K562 (cell line): ENCODE measurements around the gene SARS2. TPM values are rescaled to one million over a fixed set of nuclear protein-coding genes. Genes with fewer than 3 reads are reported as not detected.

Source experiments
- ATF7 ChIP-seq: fragments of 450-650 bp; IDR thresholded peaks from 2 replicates; pipeline ENCODE4 v1.7.1; 2014; ENCODE audit warnings: mild to moderate bottlenecking, moderate library complexity
- CBX8 ChIP-seq: fragments of 200-600 bp; sonication (generic); IDR thresholded peaks from 2 replicates; pipeline ENCODE4 v1.6.1; 2012; ENCODE audit warnings: borderline replicate concordance, mixed run types, low read depth, mild to moderate bottlenecking, moderate library complexity, mixed read lengths, low read length, control low read depth, inconsistent platforms; ENCODE audit not compliant: poor library complexity, severe bottlenecking; ENCODE audit errors: extremely low read depth
- CC2D1A ChIP-seq: fragments of 450-650 bp; IDR thresholded peaks from 2 replicates; pipeline ENCODE4 v1.6.1; 2017; ENCODE audit warnings: mild to moderate bottlenecking
- OTX1 ChIP-seq: fragments of 450-650 bp; formaldehyde crosslinking; IDR thresholded peaks from 2 replicates; pipeline ENCODE4 v1.4.0; 2022; ENCODE audit warnings: mild to moderate bottlenecking
- POLR2H ChIP-seq: IDR thresholded peaks from 2 replicates; pipeline ENCODE4 v1.6.1; 2016; ENCODE audit warnings: missing genetic modification characterization, low read depth, mild to moderate bottlenecking, control low read depth, missing compliant biosample characterization, moderate library complexity
- PTTG1 ChIP-seq: fragments of 450-650 bp; IDR thresholded peaks from 2 replicates; pipeline ENCODE4 v1.6.1; 2016; ENCODE audit warnings: low read depth, mild to moderate bottlenecking, missing genetic modification characterization, missing compliant biosample characterization
- RCOR1 ChIP-seq, 2 experiments: IDR thresholded peaks; 2 replicates each; pipeline ENCODE4 v1.6.1; 2012; ENCODE audit warnings: low read depth in 2 of 2, low read length in 2 of 2, borderline replicate concordance in 1 of 2, improper control_type of control experiment in 1 of 2
- SMARCA4 ChIP-seq: fragments of 450-650 bp; IDR thresholded peaks from 2 replicates; pipeline ENCODE4 v1.6.1; 2016
- STAT5A ChIP-seq: IDR thresholded peaks from 2 replicates; pipeline ENCODE4 v1.6.1; 2012; ENCODE audit warnings: low read length, inconsistent platforms, borderline replicate concordance
- ZBTB2 ChIP-seq: fragments of 450-650 bp; IDR thresholded peaks from 2 replicates; pipeline ENCODE4 v1.6.1; 2016; ENCODE audit warnings: antibody characterized with exemption
- ZNF143 ChIP-seq: sonication (generic); formaldehyde crosslinking; IDR thresholded peaks from 2 replicates; pipeline ENCODE4 v1.9.0; 2022; ENCODE audit warnings: mild to moderate bottlenecking, missing genetic modification reagents
- ZNF263 ChIP-seq: sonication (generic); formaldehyde crosslinking; IDR thresholded peaks from 2 replicates; pipeline ENCODE4 v1.8.0; 2022; ENCODE audit warnings: mild to moderate bottlenecking, missing genetic modification reagents, borderline replicate concordance
- ZNF561 ChIP-seq: fragments of 450-650 bp; formaldehyde crosslinking; conservative IDR thresholded peaks from 2 replicates; pipeline ENCODE4 v1.4.0; 2020; ENCODE audit warnings: mild to moderate bottlenecking, moderate library complexity
- ZNF766 ChIP-seq: fragments of 200-800 bp; sonication (Bioruptor generic); conservative IDR thresholded peaks from 2 replicates; pipeline ENCODE4 v1.6.1; 2016; ENCODE audit warnings: missing genetic modification characterization, missing compliant biosample characterization
- polyA plus RNA-seq, 8 experiments: library from polyadenylated mRNA; depleted of rRNA in 4 of 8; stranded (reverse) in 5 of 8; unstranded in 3 of 8; fragments of >200 nt; fragmentation: Nextera tagmentation in 2 of 8; fragmentation: Illumina TruSeq in 1 of 8; extraction: Ambion mirVana in 2 of 8; extraction: Trizol in 1 of 8; gene quantifications; 2 replicates each; pipeline versions ENCODE4 v1.2.1 to v1.2.3, GENCODE V29; 2011 to 2014; ENCODE audit warnings: inconsistent platforms in 1 of 8, missing spikeins in 1 of 8
- total RNA-seq, 7 experiments: library from RNA; depleted of rRNA in 6 of 7; stranded (reverse); fragments of >200 nt in 6 of 7; fragmentation: Illumina TruSeq in 2 of 7; extraction: Trizol in 2 of 7; gene quantifications; 2 replicates each; pipeline versions ENCODE4 v1.2.1 to v1.2.3, GENCODE V29; 2011 to 2021; ENCODE audit warnings: low replicate concordance in 1 of 7
- TF ChIP-seq, protein P1 (sequence below): fragments of 250-450 bp; sonication (Bioruptor Pico); IDR thresholded peaks from 2 replicates; pipeline ENCODE4 v1.4.0; 2020; ENCODE audit warnings: borderline replicate concordance
- TF ChIP-seq, protein P2 (sequence below): fragments of 150-350 bp; conservative IDR thresholded peaks from 2 replicates; pipeline ENCODE4 v1.6.1; 2014; ENCODE audit warnings: low read length
- TF ChIP-seq, protein P3 (sequence below): fragments of 450-650 bp; conservative IDR thresholded peaks from 2 replicates; pipeline ENCODE4 v1.6.1; 2016; ENCODE audit warnings: missing genetic modification characterization, low read depth, mild to moderate bottlenecking, control low read depth, missing compliant biosample characterization

SARS2 gene
- total and polyA plus RNA-seq, 9 of the 15 experiments (the other 6 are each of a cell fraction or from before 2014, with no cell fraction given) = 3.1 to 59.1 (median 31.7) TPM

DNA sequence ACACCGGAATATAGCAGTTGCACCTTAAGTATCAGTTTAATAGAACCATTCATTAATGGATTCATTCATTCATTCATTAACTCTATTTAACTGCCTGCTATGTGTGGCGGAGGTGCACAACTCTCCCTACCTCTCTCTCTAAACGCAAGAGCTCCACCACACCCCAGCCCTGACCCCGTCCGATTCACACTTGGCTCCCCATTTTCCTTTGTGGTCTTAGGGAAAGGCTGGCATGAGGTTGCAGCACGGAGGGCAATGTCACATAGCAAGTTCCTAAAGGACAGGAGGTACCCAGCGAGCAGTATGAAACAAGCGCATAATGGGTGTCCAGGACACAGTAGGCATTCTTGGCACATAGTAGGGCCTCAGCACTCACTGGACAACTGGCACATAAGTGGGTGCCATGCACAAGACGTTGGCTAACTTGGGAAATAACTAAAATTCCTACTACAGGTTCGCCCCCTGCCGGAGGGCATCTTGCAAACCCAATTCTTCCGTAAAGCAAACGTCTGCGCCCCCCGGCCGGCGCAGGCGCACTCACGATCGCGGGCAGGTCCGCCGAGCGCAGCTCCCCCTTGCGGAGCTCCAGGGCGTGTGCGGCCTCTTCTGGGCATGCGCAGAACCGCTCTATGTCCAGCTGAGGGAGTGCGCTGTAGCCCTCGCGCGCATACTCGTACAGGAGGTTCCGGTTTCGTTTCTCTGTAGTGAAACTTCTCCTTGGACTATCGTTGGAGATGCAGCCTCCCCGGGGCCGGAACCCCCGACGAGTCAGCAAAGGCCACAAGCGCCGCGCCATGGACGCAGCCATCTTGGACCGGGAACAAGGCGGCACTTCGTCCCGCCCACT, at the start of gene SARS2 (continued):
- TF ChIP-seq, protein P1, sequence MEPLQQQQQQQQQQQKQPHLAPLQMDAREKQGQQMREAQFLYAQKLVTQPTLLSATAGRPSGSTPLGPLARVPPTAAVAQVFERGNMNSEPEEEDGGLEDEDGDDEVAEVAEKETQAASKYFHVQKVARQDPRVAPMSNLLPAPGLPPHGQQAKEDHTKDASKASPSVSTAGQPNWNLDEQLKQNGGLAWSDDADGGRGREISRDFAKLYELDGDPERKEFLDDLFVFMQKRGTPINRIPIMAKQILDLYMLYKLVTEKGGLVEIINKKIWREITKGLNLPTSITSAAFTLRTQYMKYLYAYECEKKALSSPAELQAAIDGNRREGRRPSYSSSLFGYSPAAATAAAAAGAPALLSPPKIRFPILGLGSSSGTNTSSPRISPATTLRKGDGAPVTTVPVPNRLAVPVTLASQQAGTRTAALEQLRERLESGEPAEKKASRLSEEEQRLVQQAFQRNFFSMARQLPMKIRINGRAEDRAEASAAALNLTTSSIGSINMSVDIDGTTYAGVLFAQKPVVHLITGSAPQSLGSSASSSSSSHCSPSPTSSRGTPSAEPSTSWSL (CRISPR knock-in tag) = no peak
- TF ChIP-seq ZNF263 (CRISPR knock-in tag) (peak; percentile 74; the same call in 1 of the 2 replicates), ZNF143 (CRISPR knock-in tag) (no peak), ZBTB2 (peak; percentile 97), PTTG1 (tag) (peak; percentile 43; the same call in 1 of the 2 replicates), CBX8 (no peak), RCOR1 (IDR thresholded peaks at IDR 0.05; ENCODE audit: borderline replicate concordance in 1 of 2, low read depth in 2 of 2, low read length in 2 of 2) (peak; percentile 36 to 62; a peak in 1 of 4 replicates), ZNF561 (CRISPR knock-in tag) (0 out of 2 replicates have a peak, but pooled peaks have one; percentile 74), ZNF766 (CRISPR knock-in tag) (no peak), POLR2H (tag) (no peak), SMARCA4 (no peak), ATF7 (peak; percentile 80), CC2D1A (0 out of 2 replicates have a peak, but pooled peaks have one; percentile 51), STAT5A (0 out of 2 replicates have a peak, but pooled peaks have one; percentile 30), OTX1 (0 out of 2 replicates have a peak, but pooled peaks have one; percentile 32)
- TF ChIP-seq, protein P2, sequence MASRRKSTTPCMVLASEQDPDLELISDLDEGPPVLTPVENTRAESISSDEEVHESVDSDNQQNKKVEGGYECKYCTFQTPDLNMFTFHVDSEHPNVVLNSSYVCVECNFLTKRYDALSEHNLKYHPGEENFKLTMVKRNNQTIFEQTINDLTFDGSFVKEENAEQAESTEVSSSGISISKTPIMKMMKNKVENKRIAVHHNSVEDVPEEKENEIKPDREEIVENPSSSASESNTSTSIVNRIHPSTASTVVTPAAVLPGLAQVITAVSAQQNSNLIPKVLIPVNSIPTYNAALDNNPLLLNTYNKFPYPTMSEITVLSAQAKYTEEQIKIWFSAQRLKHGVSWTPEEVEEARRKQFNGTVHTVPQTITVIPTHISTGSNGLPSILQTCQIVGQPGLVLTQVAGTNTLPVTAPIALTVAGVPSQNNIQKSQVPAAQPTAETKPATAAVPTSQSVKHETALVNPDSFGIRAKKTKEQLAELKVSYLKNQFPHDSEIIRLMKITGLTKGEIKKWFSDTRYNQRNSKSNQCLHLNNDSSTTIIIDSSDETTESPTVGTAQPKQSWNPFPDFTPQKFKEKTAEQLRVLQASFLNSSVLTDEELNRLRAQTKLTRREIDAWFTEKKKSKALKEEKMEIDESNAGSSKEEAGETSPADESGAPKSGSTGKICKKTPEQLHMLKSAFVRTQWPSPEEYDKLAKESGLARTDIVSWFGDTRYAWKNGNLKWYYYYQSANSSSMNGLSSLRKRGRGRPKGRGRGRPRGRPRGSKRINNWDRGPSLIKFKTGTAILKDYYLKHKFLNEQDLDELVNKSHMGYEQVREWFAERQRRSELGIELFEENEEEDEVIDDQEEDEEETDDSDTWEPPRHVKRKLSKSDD = no peak
- TF ChIP-seq, protein P3, sequence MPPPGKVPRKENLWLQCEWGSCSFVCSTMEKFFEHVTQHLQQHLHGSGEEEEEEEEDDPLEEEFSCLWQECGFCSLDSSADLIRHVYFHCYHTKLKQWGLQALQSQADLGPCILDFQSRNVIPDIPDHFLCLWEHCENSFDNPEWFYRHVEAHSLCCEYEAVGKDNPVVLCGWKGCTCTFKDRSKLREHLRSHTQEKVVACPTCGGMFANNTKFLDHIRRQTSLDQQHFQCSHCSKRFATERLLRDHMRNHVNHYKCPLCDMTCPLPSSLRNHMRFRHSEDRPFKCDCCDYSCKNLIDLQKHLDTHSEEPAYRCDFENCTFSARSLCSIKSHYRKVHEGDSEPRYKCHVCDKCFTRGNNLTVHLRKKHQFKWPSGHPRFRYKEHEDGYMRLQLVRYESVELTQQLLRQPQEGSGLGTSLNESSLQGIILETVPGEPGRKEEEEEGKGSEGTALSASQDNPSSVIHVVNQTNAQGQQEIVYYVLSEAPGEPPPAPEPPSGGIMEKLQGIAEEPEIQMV = no peak
